Right cardiac atrium (tissue), 5 donors: ENCODE results near the gene LRMDA. TPM values are rescaled to one million over a fixed set of nuclear protein-coding genes. Genes with fewer than 3 reads are reported as not detected.
A peak's percentile ranks its signal among the peaks of the same experiment; 100 is the strongest.

Experiments
- ATAC-seq, 2 donors: fragments of 200-7000 bp; cut with Tn5 transposase; one replicate each; pipeline versions ENCODE4 v1.8.0 to v1.9.1; 2020; ENCODE audit warnings: moderate library complexity in 2 of 2, mild to moderate bottlenecking in 1 of 2
- DNase-seq, 3 donors: peaks; one replicate each; pipeline ENCODE4 v3.0.0-alpha.2; 2020
- H3K27ac ChIP-seq: one replicate; pipeline ENCODE4 v1.5.1; 2013; ENCODE audit warnings: mild to moderate bottlenecking, low read length, control low read depth, moderate library complexity
- H3K27me3 ChIP-seq: one replicate; pipeline ENCODE4 v1.6.1; 2013; ENCODE audit not compliant: control insufficient read depth, insufficient read depth
- H3K4me1 ChIP-seq: one replicate; pipeline ENCODE4 v1.6.1; 2013; ENCODE audit warnings: low read length; ENCODE audit not compliant: control insufficient read depth, insufficient read depth
- H3K4me3 ChIP-seq: one replicate; pipeline ENCODE4 v1.5.1; 2013; ENCODE audit warnings: low read length, control low read depth
- H3K9me3 ChIP-seq: one replicate; pipeline ENCODE4 v1.6.1; 2013; ENCODE audit warnings: low read length; ENCODE audit not compliant: control insufficient read depth
- WGBS: extraction: QIAGEN DNeasy Blood & Tissue Kit; methylation state at CpG from one replicate; pipeline ENCODE4 v1.1.7; 2013; 5-methylcytosine and 5-hydroxymethylcytosine counted together
- intact Hi-C, 4 donors: fragments of 100-400 bp; cut with DNase I; formaldehyde crosslinking; loops; one replicate each; pipeline versions ENCODE4 v1.11.0 to v1.14.0; 2022 to 2023
- polyA plus RNA-seq: library from polyadenylated mRNA; stranded (reverse); fragments of 200-250 nt; gene quantifications from one replicate; pipeline ENCODE4 v1.2.3, GENCODE V29; 2013
- total RNA-seq, 4 donors: library from RNA; stranded (reverse); fragmentation: NEBNext Ultra II Directional; extraction: Animal tissue kit (Norgen Biotek cat#: 25700); gene quantifications; one replicate each; pipeline ENCODE4 v1.2.1, GENCODE V29; 2021
- donor health status: healthy with polysubstance abuse.
- donor health status: DM: no; HTN: yes; CAD: no.
- donor health status: DM: no; HTN: no; CAD: no.
- donor health status: DM: no; HTN: yes; CAD: no; lungs with severe emphysema.
- donor health status: DM: yes; HTN: yes; CAD: no.

LRMDA gene
- total and polyA plus RNA-seq, 5 donors = 42.7 to 97.9 (median 48.8) TPM

DNA sequence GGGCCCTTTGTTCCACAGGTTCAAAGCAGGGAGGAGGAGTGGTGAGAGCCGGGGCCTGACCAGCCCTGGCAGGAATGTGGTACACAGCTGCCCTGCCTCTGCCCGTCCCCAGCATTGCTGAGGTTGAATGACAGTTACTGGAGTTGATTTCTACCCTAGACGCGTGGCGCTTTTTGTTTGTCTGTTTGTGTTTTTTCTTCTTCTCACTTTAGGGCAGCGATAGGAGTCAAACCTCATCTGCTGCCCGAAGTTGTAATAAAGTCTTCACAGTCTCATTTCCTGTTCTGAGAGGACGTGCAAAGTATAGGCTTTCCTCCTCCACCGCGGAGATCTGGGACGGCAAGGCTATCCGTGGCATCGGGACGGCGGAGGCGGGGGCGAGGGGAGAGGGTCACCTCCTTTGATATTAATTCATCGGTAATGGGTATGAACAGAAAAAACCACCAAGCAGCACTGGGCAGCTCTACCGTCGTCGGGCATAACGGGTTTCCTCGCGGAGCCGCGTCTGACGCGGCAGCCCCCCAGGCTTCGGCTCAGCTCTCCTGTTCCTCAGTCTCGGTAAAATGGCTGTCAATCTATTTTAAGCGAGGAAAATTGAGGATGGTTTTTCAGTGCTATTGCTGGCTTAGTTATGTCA, 160.8 kb downstream of the LRMDA start:
- no peaks in the 10 kb centered on the region for H3K4me1 ChIP-seq
- intact Hi-C loops = no loop called here
- 46% methylated on average over 31 of the region's 31 CpGs for WGBS
- peak overlapping the region; percentile 25 for H3K4me3 ChIP-seq
- no peak overlapping the region for H3K27ac ChIP-seq
- ATAC-seq (peak; percentile 22 to 62), DNase-seq (peak; percentile 24 to 62 (median 46))
- H3K27me3 ChIP-seq = no peaks in the 10 kb centered on the region
- no peaks in the 10 kb centered on the region for H3K9me3 ChIP-seq

DNA sequence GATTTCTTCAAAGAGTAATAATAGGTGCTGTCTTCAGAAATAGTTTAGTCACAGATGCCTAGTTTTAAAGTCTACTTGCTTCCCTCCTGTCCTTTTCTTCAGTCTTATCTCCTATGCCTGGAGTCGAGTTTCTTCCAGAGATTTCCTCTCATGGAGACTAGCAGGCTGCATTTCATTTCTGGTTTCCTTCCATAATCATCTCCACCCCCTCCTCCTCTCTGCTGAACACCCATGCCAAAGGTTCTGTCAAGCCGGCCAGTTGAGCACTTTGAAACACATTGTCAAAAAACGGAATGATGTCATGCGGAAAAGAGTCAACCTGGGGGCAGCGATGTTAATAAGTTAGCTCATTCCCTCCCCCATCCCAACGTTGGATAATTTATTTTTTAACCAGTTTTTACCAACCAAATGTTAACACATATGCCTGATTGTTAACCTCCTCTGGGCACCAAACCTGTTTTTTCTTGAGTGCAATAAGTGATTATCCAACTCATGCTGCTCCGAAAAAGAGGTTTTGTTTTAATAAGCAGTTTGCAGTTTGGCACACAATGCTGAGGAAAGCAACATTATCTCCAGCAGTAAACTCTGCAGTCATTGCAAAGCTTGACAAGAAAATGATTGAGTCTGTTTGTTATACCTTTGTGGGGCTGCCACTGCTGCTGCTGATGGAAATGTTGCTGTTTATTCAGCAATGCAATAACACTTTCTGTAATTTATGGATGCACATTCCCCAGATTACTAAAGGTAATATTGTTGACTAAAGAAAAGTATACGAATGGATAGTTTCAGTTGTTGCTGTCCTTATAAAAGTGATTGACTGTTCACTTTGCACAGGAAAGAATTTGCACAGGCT, 161.6 kb downstream of the LRMDA start:
- 43% methylated on average over 8 of the region's 8 CpGs for WGBS
- Histone ChIP-seq H3K27me3 (no peaks in the 10 kb centered on the region), H3K9me3 (no peaks in the 10 kb centered on the region), H3K27ac (no peak overlapping the region), H3K4me1 (no peaks in the 10 kb centered on the region), H3K4me3 (peak overlapping the region; percentile 25)
- intact Hi-C loops = no loop called here
- peak; percentile 82 for ATAC-seq
- peak in 2 of 3 donors; percentile 21 to 43 for DNase-seq

DNA sequence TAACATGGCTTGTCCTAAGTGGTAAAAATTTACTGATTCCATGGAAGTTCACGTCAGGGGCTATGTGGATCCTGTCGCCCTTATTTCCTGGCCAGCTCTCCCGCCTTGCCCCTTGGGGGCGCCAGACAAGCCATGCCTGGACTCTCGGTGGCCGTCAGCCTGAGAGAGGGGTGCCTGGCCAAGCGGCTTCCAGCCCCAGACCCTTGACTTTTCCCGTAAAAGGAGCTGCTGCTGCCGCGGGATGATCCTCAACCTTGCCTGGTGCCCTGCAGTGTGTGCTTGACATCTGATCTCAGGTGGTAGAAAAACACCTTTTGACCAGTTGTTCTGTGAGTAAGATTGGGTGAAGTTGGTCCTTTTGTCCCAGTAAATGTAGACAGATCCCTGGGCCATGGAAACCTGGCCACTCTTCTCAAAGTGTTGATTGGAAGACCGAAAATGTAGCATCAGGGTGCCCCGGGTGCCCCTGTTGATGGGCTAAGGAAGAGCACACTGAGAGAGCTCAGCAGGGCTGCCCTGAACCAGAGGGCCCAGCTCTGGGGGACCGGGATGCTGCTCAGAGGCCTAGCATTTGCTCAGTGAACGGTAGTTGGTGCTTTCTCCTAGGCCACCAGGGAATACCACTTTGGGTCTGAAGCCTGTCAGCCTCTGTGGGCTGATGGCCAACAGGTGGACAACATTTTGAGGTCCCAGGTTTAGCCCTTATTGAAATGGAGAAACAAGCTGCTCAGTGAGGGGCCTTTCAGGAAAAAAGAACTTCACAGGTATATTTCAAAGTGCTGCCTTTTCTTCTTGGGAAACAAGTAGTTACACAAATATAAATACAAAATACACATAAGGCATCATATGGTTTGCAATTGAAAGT, 162.5 kb downstream of the LRMDA start:
- ATAC-seq (peak in 1 of 2 donors; percentile 41), DNase-seq (peak in 1 of 3 donors; percentile 50)
- intact Hi-C loops = no loop called here
- no peaks in the 10 kb centered on the region for H3K4me1 ChIP-seq
- H3K9me3 ChIP-seq = no peaks in the 10 kb centered on the region
- no peak overlapping the region for H3K4me3 ChIP-seq
- no peak overlapping the region for H3K27ac ChIP-seq
- 76% methylated on average over 14 of the region's 14 CpGs for WGBS
- H3K27me3 ChIP-seq = no peaks in the 10 kb centered on the region

DNA sequence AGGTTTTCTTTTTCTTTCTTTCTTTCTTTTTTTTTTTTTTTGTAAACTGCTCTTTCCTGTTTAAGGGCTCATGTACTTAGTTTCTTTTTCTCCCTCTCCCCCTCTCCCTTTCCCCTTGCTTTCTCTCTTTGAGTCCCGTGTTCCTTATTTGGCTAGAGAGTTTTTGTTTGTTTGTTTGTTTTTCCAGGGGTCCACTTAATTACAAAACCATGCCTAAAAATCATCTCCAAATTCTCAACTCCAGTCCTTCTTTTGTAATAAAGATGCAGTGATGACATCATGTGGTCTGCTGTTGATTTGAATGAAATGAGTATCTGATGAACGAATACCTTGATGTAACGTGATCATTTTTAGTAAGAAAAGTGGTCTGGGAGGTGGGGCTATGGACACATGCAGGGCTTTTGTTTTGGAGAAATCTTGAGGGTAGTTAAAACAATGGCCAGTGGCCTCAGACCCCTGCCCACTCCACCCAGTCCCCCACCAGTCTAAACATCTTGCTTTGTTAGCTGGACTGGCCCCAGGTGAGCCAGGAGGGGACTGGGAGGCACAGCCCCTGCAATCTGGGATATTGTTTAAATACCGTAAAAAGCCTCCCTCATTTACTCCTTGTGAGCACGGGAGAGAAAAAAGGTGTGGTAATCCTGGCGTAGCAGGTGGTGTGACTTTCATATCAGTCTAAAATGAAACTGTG, 165.7 kb downstream of the LRMDA start:
- intact Hi-C loops = no loop called here
- Histone ChIP-seq H3K27ac (no peak overlapping the region), H3K27me3 (no peaks in the 10 kb centered on the region), H3K4me1 (no peaks in the 10 kb centered on the region), H3K9me3 (no peaks in the 10 kb centered on the region), H3K4me3 (no peak overlapping the region)
- 87% methylated on average over 6 of the region's 6 CpGs for WGBS
- DNase-seq (no peak), ATAC-seq (no peak)

DNA sequence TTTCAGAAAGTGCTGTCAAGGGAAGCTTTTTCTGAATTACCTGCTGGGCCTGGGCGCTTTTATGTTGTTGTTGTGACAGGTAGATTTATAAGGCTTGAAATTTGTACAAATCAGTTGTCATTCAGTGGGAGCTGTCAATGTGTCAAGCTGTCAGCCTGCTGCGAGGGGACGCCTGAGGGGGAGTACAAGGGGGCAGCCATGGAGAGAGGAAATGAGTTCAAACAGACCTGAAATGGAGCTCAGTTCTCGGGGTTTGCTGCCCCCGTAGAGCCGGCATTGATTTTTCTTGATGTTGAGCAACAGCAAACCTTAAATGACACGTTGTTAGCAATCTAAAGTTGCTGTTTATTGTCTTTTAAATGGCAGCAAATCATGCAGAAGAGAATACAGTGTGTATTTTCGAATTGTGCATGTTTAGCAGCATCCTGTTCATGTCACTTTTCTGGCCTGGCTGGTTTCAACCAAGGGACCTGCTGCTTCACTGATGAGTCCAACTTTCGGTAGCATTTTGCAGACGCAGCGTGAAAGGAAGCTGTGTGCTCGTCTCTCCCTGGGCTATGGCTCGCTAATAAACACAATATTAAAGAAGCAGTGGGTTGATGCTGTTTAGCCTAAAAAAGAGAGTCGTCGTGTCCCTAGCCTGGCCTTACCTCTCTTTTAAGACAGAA, 166.5 kb downstream of the LRMDA start:
- no peak for ATAC-seq
- intact Hi-C loops = no loop called here
- Histone ChIP-seq H3K27ac (no peak overlapping the region), H3K27me3 (no peaks in the 10 kb centered on the region), H3K9me3 (no peaks in the 10 kb centered on the region), H3K4me1 (no peaks in the 10 kb centered on the region), H3K4me3 (no peak overlapping the region)
- DNase-seq = no peak
- 92% methylated on average over 15 of the region's 15 CpGs for WGBS

DNA sequence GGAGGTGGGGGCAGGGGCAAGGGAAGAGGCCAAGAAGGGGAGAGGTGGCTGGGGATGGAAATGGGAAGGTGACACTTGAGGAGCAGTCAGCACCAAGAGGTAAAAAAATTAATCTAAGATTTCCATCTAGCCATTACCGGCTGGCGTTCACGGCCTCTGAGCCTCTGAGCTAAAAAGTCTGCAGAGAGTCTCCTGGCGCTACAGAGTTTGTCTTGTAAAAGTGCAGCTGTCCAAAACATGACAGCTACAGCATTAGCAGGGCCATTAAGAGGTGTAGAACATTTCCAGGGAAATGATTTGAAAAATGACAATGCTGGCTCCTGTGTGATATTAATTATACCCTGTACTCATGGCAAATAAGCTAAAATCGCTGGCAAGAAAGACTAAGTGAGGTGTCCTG, 167.6 kb downstream of the LRMDA start:
- 95% methylated on average over 5 of the region's 5 CpGs for WGBS
- H3K9me3 ChIP-seq = no peaks in the 10 kb centered on the region
- ATAC-seq (no peak), DNase-seq (no peak)
- intact Hi-C loops = no loop called here
- no peaks in the 10 kb centered on the region for H3K4me1 ChIP-seq
- H3K4me3 ChIP-seq = no peak overlapping the region
- H3K27me3 ChIP-seq = no peaks in the 10 kb centered on the region
- H3K27ac ChIP-seq = no peak overlapping the region

DNA sequence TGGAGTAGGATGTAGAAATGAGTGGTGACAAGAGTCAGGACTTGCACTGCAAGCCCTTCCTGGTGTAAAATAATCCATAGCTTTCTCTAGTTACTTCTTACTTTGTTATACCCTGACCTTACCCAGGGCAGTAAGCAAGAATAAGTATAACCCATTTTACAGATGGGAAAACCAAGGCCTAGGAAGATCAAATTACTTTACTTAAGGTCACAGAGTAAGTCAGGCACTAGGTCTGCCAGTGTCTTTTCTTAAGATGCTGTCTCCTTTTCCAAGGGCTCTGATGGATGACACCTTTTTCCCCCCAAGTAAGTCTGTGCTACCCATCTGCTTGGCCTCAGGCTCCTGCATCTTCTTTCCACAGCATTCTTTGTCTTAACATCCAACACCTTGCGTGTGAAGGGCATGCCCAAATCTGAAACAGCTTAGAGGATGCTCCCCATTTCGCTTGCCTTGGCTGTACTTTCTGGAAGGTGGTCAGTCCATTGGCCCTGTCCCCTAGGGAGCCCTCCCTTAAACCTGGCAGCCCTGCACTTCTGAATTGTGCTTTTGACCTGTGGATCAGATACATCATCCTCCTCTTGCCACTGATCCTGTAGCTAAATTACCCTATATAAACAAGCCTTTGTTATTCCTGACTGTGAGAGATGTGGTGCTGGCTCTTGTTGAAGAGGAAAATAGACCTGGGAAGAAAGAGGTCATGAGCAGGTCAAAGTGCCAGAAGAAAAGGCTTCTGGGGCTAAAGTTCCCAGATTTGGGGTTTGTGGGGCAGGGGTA, 168.6 kb downstream of the LRMDA start:
- WGBS = 98% methylated on average over 2 of the region's 2 CpGs
- no peaks in the 10 kb centered on the region for H3K4me1 ChIP-seq
- no peak overlapping the region for H3K4me3 ChIP-seq
- no peak overlapping the region for H3K27ac ChIP-seq
- no peak for DNase-seq
- H3K9me3 ChIP-seq = no peaks in the 10 kb centered on the region
- intact Hi-C loops = no loop called here
- no peaks in the 10 kb centered on the region for H3K27me3 ChIP-seq
- ATAC-seq = no peak

DNA sequence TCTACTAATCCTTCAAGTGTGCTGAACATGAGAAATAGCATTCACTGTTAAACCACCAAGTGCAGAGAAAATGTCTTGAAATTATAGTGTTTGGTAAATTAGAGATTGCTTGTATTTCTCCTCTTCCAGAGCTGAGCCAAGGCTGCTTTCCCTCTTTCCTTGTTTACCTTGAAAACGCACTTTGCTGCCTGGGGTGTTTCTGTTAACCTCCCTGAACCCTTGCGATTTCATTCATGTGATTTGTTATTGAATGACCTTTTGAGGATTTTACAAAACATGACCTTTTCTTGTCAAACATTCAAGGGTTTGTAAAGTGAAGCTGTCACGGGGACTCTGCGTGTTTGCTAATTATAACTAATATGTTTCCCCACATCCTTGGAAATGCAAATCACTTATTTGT, 169.4 kb downstream of the LRMDA start:
- WGBS = 73% methylated on average over 4 of the region's 4 CpGs
- DNase-seq (no peak), ATAC-seq (no peak)
- intact Hi-C loops = no loop called here
- Histone ChIP-seq H3K4me1 (no peaks in the 10 kb centered on the region), H3K4me3 (no peak overlapping the region), H3K27ac (no peak overlapping the region), H3K9me3 (no peaks in the 10 kb centered on the region), H3K27me3 (no peaks in the 10 kb centered on the region)

DNA sequence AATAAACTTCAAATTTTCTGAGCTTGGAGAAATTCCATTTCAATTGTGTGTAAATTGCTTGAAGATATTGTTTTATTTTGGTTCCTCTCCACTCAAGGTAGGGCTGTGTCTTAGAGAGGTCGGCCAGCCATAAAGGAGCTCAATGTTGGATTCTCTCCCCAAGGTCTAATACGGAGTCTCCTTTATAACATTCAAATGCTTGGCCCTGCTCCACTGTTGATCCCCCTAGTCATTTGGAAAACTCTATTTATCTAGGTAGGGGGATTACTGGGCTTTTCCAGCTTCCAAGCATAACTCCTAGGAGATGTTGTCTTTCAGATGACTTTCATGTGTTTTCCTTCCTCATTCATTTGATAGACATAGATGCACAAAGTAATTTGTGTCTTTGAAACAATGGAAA, 170.9 kb downstream of the LRMDA start:
- H3K9me3 ChIP-seq = no peaks in the 10 kb centered on the region
- intact Hi-C loops = no loop called here
- WGBS = 96% methylated on average over 2 of the region's 2 CpGs
- no peak overlapping the region for H3K4me3 ChIP-seq
- ATAC-seq (no peak), DNase-seq (no peak)
- H3K4me1 ChIP-seq = peaks cover 1% of the 10 kb centered on the region
- H3K27ac ChIP-seq = no peak overlapping the region
- no peaks in the 10 kb centered on the region for H3K27me3 ChIP-seq

DNA sequence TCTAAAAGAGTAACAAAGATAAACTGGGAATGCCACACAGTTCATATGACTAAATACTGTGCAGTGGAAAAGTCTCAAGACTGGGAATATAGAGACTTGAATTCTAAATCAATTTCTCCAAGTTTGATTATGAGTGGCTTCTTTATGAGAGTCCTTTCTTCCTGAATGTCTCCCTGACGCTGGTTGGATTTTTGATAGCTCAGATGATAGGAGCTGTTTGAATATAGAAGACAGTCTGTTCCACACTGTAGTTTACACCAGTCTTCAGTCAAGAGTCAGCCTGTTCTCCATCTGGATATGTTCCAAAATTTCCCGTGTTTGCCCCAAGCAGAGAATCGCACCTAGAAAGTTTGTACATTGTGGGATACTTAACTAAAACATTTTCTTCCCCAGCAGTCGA, 173.7 kb downstream of the LRMDA start:
- Histone ChIP-seq H3K4me3 (no peak overlapping the region), H3K27ac (no peak overlapping the region), H3K9me3 (no peaks in the 10 kb centered on the region), H3K27me3 (no peaks in the 10 kb centered on the region), H3K4me1 (peaks cover 1% of the 10 kb centered on the region)
- DNase-seq (no peak), ATAC-seq (no peak)
- intact Hi-C loops = no loop called here
- WGBS = 64% methylated on average over 4 of the region's 4 CpGs
